Measurements from ENCODE around the gene GLIPR1L2.

GLIPR1L2 gene

DNA sequence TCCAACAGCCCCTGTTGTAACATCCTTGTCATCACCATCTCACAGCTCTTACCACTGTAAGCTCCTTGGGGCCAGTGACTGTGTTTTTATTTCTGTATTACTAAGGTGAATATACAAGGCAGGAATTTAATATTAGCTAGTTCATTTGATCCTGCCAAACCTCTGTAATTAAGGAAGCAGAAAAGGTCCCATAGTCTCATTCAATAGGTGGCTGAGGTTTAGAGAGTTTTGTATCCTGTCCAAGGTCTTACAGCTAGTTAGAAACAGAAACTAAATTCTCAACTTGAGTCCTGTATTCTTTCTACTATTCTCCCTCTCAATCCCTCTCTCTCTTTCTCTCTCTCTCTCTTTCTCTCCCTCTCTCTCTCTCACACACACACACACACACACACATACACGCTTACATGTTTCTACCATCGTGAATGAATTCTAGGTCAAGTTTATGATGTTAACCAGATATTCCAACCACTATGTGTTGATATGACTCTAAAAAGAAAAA, 89.1 kb downstream of the GLIPR1L2 start:
- DNase-seq, result no peak

DNA sequence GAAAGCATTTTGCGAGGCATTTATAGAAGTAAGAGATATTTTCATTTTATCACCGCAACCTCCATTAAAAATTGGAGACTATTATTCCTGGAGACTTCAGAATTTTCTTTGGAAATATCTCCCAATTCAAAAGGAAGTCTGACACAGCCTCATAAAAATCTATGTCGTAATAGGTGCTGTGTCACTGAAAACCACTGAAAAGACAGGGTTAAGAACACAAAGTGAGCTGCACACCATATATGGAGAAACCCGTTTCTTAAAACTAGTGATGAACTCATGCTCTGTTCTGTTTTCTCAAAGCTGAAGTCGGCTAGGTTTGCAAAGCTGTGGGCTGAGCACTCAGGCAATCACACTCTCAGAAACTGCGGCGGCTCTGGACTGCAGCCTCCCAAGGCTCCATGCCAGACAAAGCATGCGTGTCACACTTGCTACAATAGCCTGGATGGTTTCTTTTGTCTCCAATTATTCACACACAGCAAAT, 89.6 kb downstream of the GLIPR1L2 start, which contains the start of gene GLIPR1:
Gene GLIPR1, plus strand, starts transcription at position 287 of the 481 bp plus-strand sequence. Its CDS starts 126 bp downstream, at position 413.
- DNase-seq, result peak; percentile 12

DNA sequence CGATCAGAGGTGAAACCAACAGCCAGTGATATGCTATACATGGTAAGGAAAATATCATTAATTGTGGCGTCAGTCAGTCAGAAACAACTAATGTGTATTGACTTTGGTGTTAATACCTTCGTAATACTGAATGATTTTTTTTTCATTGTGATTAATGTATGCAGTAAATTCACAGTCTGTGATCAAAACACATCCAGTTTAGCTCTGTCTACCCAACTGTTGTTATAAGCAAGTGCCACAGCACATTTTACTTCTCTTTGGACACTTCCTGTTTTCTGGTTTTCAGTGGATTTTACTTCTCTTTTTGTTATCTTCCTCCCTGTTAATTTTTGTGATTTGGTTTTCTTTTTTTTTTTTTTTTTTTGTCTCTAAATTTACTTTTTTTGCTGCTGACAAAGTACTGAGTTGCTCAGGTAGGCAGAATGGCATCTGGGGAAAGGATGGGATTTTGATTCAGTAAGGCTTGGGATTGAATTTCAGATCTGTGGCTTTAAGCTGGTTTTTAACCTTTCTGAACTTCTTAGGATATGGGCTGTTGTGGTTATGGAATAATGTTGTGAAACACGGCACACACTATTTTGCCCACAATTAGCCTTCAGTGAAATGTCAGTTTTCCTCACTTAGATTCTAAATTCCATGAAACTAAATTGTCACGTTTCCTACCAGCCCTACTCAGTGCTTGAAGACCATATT, 90.3 kb downstream of the GLIPR1L2 start:
- DNase-seq, result no peak

DNA sequence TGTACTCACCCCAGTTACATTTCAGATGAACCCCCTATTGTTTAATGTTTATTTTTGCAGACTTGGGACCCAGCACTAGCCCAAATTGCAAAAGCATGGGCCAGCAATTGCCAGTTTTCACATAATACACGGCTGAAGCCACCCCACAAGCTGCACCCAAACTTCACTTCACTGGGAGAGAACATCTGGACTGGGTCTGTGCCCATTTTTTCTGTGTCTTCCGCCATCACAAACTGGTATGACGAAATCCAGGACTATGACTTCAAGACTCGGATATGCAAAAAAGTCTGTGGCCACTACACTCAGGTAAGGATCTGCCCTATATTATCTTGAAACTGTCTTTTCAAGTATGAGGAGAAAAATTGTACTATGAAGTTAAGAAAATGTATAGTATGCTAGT, 90.9 kb downstream of the GLIPR1L2 start:
- no peak for DNase-seq

Measured in NCI-H446 treated with DMSO at 0.1 percent for 48 hours (cell line).